BLaER1 (cell line): ENCODE measurements around the gene SPEF2.
"Not testable (repeated sequence)": the region's sequence is repeated elsewhere in the genome, so short reads cannot be mapped to it uniquely, and the experiment has no call there.

Source experiments
- H3K27ac ChIP-seq: shearing (Covaris generic); formaldehyde crosslinking; 2 replicates; pipeline ENCODE4 v1.8.1; 2022
- H3K27me3 ChIP-seq: shearing (Covaris generic); formaldehyde crosslinking; 2 replicates; pipeline ENCODE4 v1.8.1; 2022
- H3K36me3 ChIP-seq: shearing (Covaris generic); formaldehyde crosslinking; 2 replicates; pipeline ENCODE4 v1.8.1; 2022
- H3K4me1 ChIP-seq: shearing (Covaris generic); formaldehyde crosslinking; 2 replicates; pipeline ENCODE4 v1.8.1; 2022
- H3K4me2 ChIP-seq: shearing (Covaris generic); formaldehyde crosslinking; 2 replicates; pipeline ENCODE4 v1.8.1; 2022
- H3K4me3 ChIP-seq: shearing (Covaris generic); formaldehyde crosslinking; 2 replicates; pipeline ENCODE4 v1.8.1; 2022
- H3K9ac ChIP-seq: shearing (Covaris generic); formaldehyde crosslinking; 2 replicates; pipeline ENCODE4 v1.8.1; 2022
- H3K9me3 ChIP-seq: shearing (Covaris generic); formaldehyde crosslinking; 2 replicates; pipeline ENCODE4 v1.8.1; 2022
- H4K20me1 ChIP-seq: shearing (Covaris generic); formaldehyde crosslinking; 2 replicates; pipeline ENCODE4 v1.8.1; 2022
- Cebpa-rat ChIP-seq: shearing (Covaris generic); IDR thresholded peaks from 2 replicates; pipeline ENCODE4 v1.8.1; 2022

The SPEF2 gene

GRCh38 chr5:35842856-35843255 is 225.2 kb downstream of the SPEF2 start:
- Histone ChIP-seq H3K4me1 (no peaks in the 10 kb centered on the region), H3K36me3 (no peaks in the 10 kb centered on the region; the same call in 1 of the 2 replicates), H3K4me3 (no peak overlapping the region), H3K9ac (no peak overlapping the region), H3K9me3 (peaks cover 47% of the 10 kb centered on the region), H3K27me3 (no peaks in the 10 kb centered on the region), H3K27ac (no peak overlapping the region), H4K20me1 (no peaks in the 10 kb centered on the region), H3K4me2 (no peak overlapping the region)
- TF ChIP-seq Cebpa-rat: no peak

GRCh38 chr5:35845508-35845907 is 227.8 kb downstream of the SPEF2 start:
- Histone ChIP-seq H3K4me1 (peaks cover 13% of the 10 kb centered on the region), H3K9me3 (peaks cover 54% of the 10 kb centered on the region), H3K4me3 (0 out of 2 replicates have a peak overlapping the region, but pooled peaks have one; percentile 20)
- not testable (repeated sequence) for H3K4me2 ChIP-seq, H4K20me1 ChIP-seq, H3K36me3 ChIP-seq, H3K9ac ChIP-seq, H3K27ac ChIP-seq, H3K27me3 ChIP-seq

- no peak overlapping the region for H3K9ac ChIP-seq
- no peak for TF ChIP-seq Cebpa-rat
- peaks cover 33% of the 10 kb centered on the region for H3K4me1 ChIP-seq
- no peak overlapping the region for H3K4me2 ChIP-seq
- no peak overlapping the region for H3K4me3 ChIP-seq
- H4K20me1 ChIP-seq: no peaks in the 10 kb centered on the region
- H3K36me3 ChIP-seq: no peaks in the 10 kb centered on the region; the same call in 1 of the 2 replicates
- H3K27ac ChIP-seq: no peak overlapping the region
- no peaks in the 10 kb centered on the region for H3K27me3 ChIP-seq
- peaks cover 52% of the 10 kb centered on the region for H3K9me3 ChIP-seq
These were observed 229.8 kb downstream of the SPEF2 start for GRCh38 chr5:35847491-35847890.

- Histone ChIP-seq H3K27me3 (no peaks in the 10 kb centered on the region), H3K9me3 (peaks cover 47% of the 10 kb centered on the region), H3K36me3 (no peaks in the 10 kb centered on the region; the same call in 1 of the 2 replicates), H3K4me1 (peaks cover 38% of the 10 kb centered on the region), H3K9ac (no peak overlapping the region), H3K4me3 (no peak overlapping the region), H4K20me1 (no peaks in the 10 kb centered on the region), H3K27ac (no peak overlapping the region), H3K4me2 (no peak overlapping the region)
- TF ChIP-seq Cebpa-rat: no peak
These were observed 230.3 kb downstream of the SPEF2 start for GRCh38 chr5:35847961-35848360.

- Histone ChIP-seq H3K9ac (no peak overlapping the region), H4K20me1 (no peaks in the 10 kb centered on the region), H3K27me3 (no peaks in the 10 kb centered on the region), H3K9me3 (peaks cover 37% of the 10 kb centered on the region), H3K27ac (peak overlapping the region; percentile 1; the same call in 1 of the 2 replicates), H3K4me3 (no peak overlapping the region), H3K36me3 (no peaks in the 10 kb centered on the region; the same call in 1 of the 2 replicates), H3K4me2 (peak overlapping the region; percentile 41), H3K4me1 (peaks cover 57% of the 10 kb centered on the region)
- TF ChIP-seq Cebpa-rat: no peak
These were observed 232.2 kb downstream of the SPEF2 start for GRCh38 chr5:35849860-35850259.

GRCh38 chr5:35850967-35851680 is 233.5 kb downstream of the SPEF2 start:
- no peaks in the 10 kb centered on the region for H3K27me3 ChIP-seq
- H3K9me3 ChIP-seq: peaks cover 24% of the 10 kb centered on the region
- no peaks in the 10 kb centered on the region for H4K20me1 ChIP-seq
- H3K4me1 ChIP-seq: peaks cover 70% of the 10 kb centered on the region
- H3K9ac ChIP-seq: no peak overlapping the region
- no peak overlapping the region for H3K4me3 ChIP-seq
- no peaks in the 10 kb centered on the region; the same call in 1 of the 2 replicates for H3K36me3 ChIP-seq
- no peak for TF ChIP-seq Cebpa-rat
- 0 out of 2 replicates have a peak overlapping the region, but pooled peaks have one; percentile 1 for H3K27ac ChIP-seq
- 0 out of 2 replicates have a peak overlapping the region, but pooled peaks have one; percentile 1 for H3K4me2 ChIP-seq

GRCh38 chr5:35852084-35852734 is 234.5 kb downstream of the SPEF2 start:
- H3K9me3 ChIP-seq: peaks cover 13% of the 10 kb centered on the region
- peaks cover 70% of the 10 kb centered on the region for H3K4me1 ChIP-seq
- no peaks in the 10 kb centered on the region for H4K20me1 ChIP-seq
- H3K9ac ChIP-seq: peak overlapping the region; percentile 26; the same call in 1 of the 2 replicates
- peak overlapping the region; percentile 93 for H3K4me2 ChIP-seq
- no peak for TF ChIP-seq Cebpa-rat
- peak overlapping the region; percentile 82; the same call in 1 of the 2 replicates for H3K4me3 ChIP-seq
- H3K27me3 ChIP-seq: no peaks in the 10 kb centered on the region
- peak overlapping the region; percentile 99 for H3K27ac ChIP-seq
- no peaks in the 10 kb centered on the region; the same call in 1 of the 2 replicates for H3K36me3 ChIP-seq

GRCh38 chr5:35852773-35853172 is 235.1 kb downstream of the SPEF2 start:
- Histone ChIP-seq H4K20me1 (no peaks in the 10 kb centered on the region), H3K27me3 (no peaks in the 10 kb centered on the region), H3K4me1 (peaks cover 70% of the 10 kb centered on the region), H3K4me3 (peak overlapping the region; percentile 82; the same call in 1 of the 2 replicates), H3K9me3 (peaks cover 8% of the 10 kb centered on the region), H3K4me2 (peak overlapping the region; percentile 93), H3K36me3 (no peaks in the 10 kb centered on the region; the same call in 1 of the 2 replicates), H3K27ac (peak overlapping the region; percentile 99), H3K9ac (peak overlapping the region; percentile 26)
- no peak for TF ChIP-seq Cebpa-rat

- H3K9ac ChIP-seq: peak overlapping the region; percentile 100
- H4K20me1 ChIP-seq: no peaks in the 10 kb centered on the region
- H3K36me3 ChIP-seq: peaks cover under 1% of the 10 kb centered on the region
- TF ChIP-seq Cebpa-rat: 0 out of 2 replicates have a peak, but pooled peaks have one; percentile 20
- H3K9me3 ChIP-seq: no peaks in the 10 kb centered on the region
- H3K4me1 ChIP-seq: peaks cover 70% of the 10 kb centered on the region
- peak overlapping the region; percentile 99 for H3K27ac ChIP-seq
- H3K4me2 ChIP-seq: peak overlapping the region; percentile 93
- no peaks in the 10 kb centered on the region for H3K27me3 ChIP-seq
- peak overlapping the region; percentile 82 for H3K4me3 ChIP-seq
These were observed 236.0 kb downstream of the SPEF2 start for GRCh38 chr5:35853631-35854030.

GRCh38 chr5:35854248-35854647 is 236.6 kb downstream of the SPEF2 start:
- H3K9ac ChIP-seq: peak overlapping the region; percentile 100
- TF ChIP-seq Cebpa-rat: no peak
- peaks cover 69% of the 10 kb centered on the region for H3K4me1 ChIP-seq
- H4K20me1 ChIP-seq: no peaks in the 10 kb centered on the region
- no peaks in the 10 kb centered on the region for H3K27me3 ChIP-seq
- no peaks in the 10 kb centered on the region for H3K9me3 ChIP-seq
- peak overlapping the region; percentile 93 for H3K4me2 ChIP-seq
- peak overlapping the region; percentile 82 for H3K4me3 ChIP-seq
- H3K27ac ChIP-seq: peak overlapping the region; percentile 99
- peaks cover 7% of the 10 kb centered on the region for H3K36me3 ChIP-seq
